CD4-positive, alpha-beta T cell treated with Interleukin-15 for 1 hour (primary cell): ENCODE measurements around the gene SGCG.
"Not testable (repeated sequence)": the region's sequence is repeated elsewhere in the genome, so short reads cannot be mapped to it uniquely, and the experiment has no call there.

Experiments
- DNase-seq: peaks from one replicate; pipeline ENCODE4 v3.0.0-alpha.2; 2020

SGCG gene, protein sequence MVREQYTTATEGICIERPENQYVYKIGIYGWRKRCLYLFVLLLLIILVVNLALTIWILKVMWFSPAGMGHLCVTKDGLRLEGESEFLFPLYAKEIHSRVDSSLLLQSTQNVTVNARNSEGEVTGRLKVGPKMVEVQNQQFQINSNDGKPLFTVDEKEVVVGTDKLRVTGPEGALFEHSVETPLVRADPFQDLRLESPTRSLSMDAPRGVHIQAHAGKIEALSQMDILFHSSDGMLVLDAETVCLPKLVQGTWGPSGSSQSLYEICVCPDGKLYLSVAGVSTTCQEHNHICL

DNA sequence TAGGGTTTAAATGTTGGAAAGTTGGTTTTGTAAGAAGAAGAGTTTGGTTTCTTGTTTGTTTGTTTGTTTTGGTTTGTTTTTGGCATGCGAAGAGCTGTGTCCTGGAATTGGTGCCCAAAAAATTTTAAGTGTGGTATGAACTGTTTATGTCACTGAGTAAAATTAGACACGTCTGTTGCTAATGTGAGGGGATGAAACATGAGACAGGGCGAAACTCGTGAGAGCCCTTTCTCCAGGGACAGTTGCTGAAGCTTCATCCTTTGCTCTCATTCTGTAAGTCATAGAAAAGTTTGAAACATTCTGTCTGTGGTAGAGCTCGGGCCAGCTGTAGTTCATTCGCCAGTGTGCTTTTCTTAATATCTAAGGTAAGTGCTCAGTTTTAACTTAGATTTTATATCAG is at the start of gene SGCG:
TSS of gene SGCG (plus strand) at position 269 of the 400 bp plus-strand sequence. CDS start 22,716 bp downstream, outside the sequence.
- no peak for DNase-seq

DNA sequence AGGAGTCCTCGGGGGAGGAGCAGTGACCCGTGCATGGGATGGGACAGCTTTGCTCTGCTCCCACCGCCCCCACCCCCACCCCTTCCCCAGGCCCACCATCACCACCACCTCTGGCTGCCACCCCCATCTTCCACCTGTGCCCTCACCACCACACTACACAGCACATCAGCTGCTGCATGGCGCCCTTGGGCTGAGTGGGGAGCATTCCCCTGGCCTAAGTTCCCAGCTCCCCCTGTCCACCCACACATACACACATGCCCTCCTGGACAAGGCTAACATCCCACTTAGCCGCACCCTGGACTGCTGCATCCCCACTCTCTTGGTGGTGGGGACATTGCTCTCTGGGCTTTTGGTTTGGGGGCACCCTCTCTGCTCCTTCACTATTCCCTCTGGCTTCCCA is 46.2 kb upstream of the SGCG start:
- DNase-seq = no peak

DNA sequence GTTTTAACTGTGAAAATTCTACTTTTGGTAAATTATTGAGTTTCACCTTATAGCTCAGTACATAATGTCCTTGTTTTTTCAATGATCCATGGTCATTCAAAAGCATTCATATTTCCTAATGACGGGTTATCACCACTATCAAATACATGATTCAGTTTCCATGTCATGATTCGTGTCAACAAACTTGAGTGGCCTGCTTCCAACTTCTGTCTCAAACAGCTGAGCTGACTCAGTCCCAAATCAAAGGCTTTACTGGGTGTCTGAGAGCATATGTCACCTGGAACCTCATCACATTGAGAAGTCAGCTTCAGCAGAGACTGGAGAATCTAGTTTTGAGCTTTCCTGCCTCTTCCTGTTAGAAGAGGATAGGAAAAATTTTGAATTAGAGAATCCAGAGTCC is 40.3 kb upstream of the SGCG start:
- DNase-seq = no peak

DNA sequence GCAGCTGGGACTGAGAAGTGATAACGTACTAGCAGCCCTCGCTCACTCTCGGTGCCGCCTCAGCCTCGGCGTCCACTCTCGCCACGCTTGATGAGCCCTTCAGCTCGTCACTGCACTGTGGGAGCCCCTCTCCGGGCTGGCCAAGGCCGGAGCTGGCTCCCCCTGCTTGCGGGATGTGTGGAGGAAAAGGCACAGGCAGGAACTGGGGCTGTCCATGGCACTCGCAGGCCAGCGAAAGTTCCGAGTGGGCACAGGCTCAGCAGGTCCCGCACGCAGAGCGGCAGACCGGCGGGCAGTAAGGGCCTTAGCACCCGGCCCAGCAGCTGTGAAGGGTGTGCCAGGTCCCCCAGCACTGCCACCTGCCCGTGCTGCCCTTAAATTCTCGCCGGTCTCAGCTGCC is 38.8 kb upstream of the SGCG start:
- no peak for DNase-seq

DNA sequence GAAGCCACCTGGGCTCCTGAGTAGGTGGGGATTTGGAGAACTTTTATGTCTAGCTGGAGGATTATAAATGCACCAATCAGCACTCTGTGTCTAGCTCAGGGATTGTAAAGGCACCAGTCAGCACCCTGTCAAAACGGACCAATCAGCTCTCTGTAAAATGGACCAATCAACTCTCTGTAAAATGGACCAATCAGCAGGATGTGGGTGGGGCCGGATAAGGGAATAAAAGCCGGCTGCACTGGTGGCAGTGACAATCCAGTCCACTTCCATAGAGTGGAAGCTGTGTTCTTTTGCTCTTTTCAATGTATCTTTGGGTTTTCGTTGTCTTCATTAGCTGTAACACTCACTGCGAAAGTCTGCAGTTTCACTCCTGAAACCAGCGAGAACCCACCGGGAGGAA is 38.2 kb upstream of the SGCG start:
- DNase-seq = not testable (repeated sequence)

DNA sequence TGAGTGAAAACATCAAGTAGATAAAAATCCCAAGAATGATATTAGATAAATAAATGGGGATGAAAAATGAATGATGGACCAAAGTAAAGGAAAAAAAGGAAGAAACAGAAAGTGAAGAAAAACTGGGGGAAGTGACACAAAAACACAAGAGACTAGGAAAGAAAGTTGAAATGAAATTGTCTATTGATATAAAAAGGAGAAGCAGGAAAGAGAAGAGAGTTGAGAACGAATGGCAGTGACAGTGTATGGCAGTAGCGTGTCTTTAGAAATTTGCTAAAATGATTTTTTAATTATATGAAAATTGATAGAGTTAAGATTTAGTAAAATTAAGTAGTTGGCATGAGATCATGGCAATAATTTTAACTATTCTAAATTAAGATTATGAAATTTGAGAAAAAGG is 36.3 kb upstream of the SGCG start:
- DNase-seq = no peak

DNA sequence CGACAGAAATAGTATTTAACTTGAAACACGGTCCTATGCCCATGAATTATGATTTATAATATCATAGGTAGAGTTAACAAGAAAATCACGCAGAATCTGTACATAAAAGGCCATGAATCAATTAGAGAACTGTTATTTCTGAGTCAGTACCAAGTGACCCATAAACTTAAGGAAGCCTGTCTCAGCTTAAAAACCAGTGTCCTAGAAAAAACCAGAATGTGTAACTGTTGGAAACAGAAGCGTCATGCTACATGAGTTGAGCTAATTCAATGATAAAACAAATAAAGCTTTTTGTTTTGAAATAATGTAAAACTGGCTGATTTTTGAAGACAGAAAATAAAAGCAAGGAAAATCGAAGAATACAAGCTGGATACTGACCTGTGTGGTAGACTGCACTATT is 34.8 kb upstream of the SGCG start:
- DNase-seq = no peak

DNA sequence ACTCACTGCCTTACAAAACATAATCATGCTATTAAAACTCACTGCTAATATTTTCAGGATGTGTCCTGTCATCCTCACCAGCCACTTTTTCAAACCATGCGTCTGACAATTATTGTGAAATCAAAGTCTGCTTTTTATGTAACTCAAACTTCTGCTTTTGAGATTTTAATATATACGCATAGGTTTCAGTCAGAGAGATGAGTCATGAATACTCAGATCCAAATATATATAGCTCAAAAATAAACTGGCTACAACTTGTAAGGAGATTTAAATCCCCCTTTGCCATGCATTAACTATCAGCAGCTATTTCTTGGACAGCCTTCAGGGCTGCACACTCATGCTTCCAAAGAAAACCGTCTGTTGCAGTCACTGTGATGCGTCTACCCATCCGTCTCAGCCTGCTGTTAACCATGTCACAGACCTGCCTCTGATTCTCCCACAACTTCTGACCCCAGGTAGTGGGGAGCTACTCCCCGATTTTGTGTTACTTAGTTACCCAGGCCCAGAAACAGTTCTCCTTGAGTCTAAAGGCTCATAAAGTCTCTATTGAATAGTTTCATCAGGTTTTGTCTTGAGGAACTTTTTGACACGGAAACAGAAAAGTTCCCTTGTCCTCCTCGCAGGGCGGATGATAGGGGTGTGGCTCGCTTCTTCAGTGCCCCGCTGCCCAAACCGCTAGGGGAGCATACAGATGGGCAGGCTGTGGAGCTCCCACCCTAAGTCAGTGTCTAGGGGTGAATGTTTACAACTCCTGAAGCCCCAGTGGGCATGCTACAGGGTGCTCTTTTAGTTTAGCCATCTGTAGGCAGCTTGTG is 33.8 kb upstream of the SGCG start:
- no peak for DNase-seq

DNA sequence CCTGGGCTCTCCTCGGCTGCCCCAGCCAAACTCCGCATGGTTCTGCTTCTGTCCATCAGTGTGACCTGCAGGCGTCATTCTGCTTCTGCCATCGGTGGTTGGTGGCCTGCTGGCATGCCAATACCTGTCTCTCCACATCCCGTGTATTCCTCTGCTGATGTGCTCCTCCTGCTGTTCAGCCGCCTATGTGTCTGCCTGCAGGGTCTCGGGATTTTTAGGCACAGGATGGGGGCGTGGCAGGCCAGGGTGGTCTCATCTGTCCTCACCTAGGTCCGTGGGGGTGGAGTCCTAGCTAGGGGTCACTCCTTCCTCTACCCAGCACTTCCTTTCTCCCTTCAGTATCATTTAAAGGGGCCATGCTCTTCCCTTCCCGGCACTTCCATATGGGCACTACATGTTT is 33.0 kb upstream of the SGCG start:
- no peak for DNase-seq

DNA sequence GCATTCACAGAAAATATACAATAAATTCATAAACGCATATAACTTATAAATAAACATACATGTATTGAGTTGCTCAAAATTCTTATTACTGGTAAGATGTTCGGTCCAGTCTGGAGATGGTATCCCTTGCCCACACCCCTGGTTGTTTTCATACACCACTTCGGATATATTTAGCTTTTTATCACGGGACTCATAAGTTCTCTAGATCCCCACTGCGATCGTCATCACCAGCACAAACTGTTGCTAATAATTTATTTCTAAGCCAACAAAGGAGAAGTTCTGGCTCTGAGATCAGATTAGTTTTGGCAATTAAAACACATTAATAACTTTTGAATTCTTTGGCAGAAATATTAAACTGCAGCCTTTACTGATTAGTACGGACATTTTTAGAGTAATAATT is 23.0 kb upstream of the SGCG start:
- no peak for DNase-seq

DNA sequence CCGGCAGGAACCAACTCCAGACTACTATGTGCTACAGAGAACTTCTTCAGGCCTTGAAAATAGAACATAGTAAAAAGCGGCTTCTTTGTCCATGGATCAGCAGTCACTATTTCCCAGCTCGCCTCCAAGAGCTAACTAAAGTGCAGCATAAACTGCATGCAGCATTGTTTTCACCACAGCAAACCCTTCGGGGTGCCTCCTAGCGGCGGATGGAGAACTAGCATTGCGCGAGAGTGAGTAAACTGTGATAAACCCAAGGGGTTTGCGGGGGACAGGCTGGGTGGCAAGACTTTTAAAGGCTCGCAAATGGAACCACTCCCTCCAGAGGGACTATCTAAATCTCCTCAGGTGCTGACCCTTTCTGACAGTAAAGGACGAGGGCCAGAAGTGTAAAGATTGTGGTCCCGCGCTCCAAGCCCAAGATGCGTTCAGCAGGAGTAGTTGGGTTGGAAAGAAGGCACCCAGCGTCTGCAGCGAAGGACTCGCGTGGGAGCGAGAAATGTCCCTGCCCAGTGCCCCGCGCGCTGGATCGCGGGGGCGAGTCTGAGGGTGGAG is 21.5 kb upstream of the SGCG start:
- no peak for DNase-seq

DNA sequence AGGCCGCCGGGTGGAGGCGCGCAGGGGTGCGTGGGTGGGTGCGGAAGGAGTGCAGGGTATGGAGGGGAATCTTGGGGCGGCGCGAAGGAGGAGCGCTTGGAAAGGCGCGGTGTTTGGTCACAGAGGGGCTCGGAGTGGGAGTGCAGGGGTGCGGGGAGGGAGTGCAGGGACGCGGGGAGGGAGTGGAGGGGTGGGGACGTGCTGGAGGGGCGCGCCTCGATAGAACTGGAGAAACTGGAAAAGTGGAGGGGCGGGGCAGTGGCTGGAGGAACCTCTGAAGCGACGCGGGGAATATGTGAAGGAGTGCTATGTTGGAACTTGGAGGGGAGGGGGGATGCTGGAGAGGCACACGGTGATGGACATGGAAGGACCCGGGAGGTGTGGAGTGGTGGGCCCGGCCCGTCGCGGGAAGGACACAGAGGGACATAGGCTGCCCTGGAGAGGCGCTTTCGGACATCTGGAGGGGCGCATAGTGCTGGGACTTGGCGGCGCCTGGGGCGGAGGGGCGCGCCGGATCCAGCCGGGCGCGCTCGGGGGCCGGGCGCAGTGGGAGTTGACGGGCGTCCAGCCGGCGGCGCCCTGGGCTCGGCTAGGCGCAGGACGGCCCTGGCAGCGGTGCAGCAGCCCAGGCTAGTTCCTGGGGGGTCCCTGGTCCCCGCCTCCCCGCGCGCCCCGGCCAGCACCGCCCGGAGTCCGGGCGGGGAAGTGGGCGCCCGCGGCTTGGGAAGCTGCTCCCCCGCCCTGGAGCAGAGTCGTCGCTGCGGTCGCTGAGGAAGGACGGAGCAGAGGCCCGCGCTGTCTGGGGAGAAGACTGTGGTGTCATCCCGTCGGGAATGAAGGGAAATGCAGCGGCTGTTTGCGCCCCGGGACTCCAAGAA is 20.8 kb upstream of the SGCG start:
- DNase-seq = no peak

DNA sequence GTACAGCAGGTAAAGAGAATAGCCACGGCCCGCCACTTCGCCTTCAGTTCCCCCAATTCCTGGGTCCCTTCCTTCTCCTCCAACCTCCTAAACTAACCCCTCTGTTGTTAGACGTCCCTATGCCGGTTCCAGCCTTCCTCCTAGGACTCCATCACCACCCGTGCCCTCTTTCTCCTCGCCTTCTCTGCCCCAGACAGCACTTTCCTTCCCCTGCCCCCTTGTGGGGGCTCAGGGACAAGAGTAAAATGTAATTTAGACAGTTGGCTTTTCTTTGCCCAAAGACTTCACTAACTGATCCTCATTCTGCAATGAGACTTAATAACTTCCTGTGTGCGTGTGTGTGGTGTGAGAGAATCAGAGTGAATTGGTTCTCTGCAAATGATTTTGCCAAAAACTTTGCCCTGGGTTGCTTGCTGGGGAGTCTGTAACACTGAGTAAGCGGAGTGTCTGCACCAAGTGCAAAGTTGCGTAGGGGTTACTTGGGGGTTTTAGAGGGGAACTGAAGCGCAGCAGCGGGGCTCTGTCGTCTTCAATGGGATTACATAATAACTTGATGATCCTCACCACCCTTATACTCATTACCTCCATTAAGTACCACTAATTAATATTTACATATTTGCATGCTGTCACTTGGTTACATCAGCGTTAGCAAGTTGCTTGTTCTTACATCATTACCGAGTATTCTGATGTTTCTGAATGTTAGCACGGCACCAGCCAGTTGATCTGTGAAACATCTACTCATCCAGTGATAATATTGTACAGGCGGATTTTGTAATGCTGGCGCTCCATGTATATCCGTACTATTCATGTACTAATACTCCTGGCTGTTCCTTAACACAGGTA is 19.9 kb upstream of the SGCG start:
- DNase-seq = no peak

DNA sequence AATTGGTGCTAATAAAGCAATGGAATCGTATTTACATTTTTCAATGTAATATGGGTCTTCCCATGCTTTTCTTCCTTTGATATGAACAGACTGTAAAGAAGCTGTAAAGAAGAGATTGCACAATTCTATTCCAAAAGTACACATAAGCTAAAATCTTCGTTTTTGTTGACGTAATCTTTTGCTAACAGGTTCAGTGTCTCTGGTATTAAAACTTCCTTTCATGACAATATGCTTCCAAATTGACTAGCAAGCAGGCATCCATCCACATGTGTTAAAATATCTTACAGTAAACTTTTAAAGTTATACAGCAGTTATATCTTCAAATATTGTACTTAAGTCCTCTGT is 19.3 kb upstream of the SGCG start:
- DNase-seq = no peak

DNA sequence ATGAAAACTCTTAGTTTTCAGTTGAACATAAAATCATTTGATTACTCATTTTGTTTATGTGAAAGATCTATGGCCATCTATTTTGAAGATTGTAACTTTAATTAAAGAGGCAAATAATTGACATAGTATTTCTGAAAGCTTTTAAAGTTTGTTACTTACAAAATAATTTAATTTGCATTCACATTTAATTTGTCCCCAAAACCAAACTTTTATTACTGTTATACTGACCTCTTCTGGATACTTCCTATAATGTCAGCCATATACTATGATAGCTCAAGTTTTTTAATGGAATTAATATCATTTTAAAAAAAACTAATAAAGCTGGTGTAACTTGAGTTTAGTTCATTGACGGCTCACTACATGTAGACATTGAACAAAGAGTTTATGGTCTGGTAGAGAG is 4.9 kb upstream of the SGCG start:
- DNase-seq = no peak

DNA sequence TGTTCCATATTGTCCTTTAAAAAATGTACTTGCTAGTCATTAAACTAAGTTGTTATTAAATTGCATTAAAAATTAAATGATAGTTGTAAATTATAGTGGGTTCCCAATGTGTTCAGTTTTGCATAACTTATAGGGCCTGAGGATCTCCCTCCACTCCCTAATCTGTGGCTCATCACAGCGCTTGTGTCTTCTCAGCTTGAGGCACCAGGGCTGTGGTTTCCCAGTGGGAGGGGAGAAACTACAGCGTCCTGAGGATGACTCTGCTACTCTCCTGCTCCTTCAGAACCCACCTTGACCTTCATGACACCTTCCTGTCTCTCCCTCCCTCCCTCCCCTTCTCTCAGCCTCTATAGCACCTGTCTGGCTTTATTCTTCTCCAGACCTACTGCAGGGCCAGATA is 1.4 kb downstream of the SGCG start:
- DNase-seq = no peak

DNA sequence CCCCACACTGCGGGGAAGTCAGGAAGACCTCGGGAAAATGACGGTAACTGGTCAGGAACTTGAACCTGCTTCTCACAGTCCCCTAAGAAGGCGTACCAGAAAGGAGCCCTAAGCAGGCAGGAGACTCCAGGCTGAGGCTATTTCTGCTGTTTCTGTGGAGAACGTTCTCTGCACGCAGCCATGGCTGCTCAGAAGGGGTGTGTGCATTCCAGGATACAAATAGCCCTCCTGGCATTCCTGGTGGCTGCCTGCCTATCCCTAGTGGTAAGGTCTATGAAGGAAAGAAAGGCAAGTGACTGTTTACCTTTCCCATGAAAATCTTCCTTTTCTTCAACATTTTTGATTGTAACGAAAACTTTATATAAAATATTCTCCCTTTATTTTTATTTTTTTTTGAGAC is 2.5 kb downstream of the SGCG start:
- DNase-seq = no peak

DNA sequence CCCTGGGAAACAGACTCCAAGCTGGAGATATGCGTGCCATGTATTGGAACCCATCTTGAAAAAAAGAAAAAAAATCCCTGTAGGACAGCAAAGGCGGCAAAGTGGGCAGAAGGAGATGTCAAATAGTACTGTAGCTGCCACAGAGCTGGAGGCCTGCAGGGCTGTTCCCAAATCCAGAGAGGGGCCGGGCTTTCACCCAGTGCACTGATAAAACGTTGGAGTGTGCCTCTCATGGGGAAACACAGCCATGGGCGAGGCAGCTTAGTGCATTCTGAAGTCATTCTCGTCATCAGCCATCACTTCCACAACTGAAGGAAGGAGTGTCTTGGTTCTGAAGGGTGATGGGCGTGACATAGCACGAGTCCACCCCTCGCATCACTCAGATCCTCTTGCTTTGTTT is 4.8 kb downstream of the SGCG start:
- DNase-seq = no peak

DNA sequence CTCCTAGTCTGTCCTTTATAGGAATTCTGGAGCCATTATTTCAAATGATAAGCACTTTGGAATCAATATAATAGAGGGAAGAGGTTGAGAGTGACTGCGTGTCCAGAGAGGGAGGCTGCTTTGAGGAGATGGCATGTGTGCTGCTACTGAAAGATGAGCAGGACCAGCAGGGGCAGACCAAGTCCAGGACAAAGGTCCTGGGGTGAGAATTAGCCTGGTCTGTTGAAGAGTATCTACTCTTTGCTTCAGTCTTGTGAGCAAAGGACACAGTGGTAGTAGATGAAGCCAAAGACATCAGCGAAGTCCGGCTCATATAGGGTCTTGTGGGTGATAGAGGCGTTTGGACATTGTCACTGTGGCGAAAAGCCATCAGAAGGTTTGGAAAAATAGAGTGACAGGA is 21.1 kb downstream of the SGCG start:
- no peak for DNase-seq

DNA sequence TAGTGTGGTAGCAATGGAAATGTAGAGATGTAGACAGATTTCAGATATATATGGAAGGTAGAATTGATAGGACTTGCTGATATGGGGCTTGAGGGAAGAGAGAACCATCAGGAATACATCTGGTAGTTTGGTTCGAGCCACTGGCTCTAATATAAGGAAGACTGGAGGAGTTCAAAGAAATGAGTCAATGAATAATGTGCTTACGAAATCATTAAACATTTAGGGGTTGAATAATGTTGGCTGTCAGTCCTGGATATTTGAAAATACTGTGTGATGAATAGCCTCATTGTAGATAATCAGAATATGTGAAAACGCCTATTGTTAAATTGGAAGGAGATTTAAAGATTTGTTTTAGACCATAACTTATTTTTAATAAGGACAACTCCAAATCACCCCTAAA is 21.6 kb downstream of the SGCG start:
- no peak for DNase-seq

DNA sequence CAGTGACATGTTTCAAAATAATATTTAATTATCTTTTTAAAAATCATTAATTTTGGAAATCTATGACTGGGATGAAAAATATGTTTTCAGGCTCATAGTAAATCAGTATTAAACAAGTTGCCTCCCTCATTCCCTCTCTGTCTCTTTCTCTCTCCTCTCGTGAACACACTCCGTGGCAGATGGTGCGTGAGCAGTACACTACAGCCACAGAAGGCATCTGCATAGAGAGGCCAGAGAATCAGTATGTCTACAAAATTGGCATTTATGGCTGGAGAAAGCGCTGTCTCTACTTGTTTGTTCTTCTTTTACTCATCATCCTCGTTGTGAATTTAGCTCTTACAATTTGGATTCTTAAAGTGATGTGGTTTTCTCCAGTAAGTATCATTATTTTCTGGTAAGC is 22.7 kb downstream of the SGCG start:
- no peak for DNase-seq

DNA sequence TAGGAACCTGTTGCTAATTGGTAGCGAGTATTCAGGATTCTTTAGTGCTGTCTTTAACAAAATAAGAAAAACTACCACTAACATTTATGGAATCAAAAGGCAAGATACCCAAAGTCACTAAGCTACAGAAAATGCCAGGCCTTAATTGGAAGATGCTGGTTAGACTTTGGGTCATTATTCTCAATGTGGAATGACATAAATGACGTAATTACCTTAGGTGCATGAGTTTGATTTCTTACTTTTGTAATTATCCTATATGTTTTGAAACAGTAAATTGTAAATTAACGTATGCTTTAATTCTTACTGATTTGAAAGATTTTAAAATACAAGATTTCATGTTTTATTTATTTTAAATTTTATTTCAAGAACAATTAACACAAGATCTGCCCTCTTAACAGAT is 25.0 kb downstream of the SGCG start:
- DNase-seq = no peak

DNA sequence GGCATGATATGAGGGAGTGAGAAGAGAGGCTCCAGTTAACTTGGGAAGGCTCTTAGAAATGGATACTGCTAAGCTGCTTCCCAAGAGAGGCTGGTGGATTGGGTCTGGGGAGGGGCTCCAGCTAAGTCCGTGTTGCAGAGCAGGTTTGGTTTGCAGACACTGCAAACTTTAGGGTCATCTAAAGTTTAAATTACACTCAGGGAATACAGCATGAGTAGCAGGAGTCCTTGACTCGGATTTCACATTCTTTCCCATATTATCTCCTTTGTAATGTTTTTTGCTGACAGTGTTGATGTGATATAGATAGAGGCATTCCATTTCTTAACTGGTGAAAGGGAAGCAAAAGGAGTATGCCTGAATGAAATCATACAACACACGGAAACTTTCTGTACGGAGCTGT is 31.9 kb downstream of the SGCG start:
- no peak for DNase-seq
